Measurements from ENCODE around the gene C1orf94. TPM values are rescaled to one million over a fixed set of nuclear protein-coding genes. Genes with fewer than 3 reads are reported as not detected.

C1orf94 gene
- total RNA-seq (2021; ENCODE audit: unreplicated experiment) (not detected), Bru-seq, nascent RNA (not detected), BruChase-seq, experiment 1, labeled RNA remaining after a 2-hour chase (not detected), BruChase-seq, experiment 2, labeled RNA remaining after a 6-hour chase (not detected)
- not detected for polyA plus RNA-seq (2012; ENCODE audit: insufficient read length)
- long read RNA-seq = 0 reads

- intact Hi-C loops (cut with micrococcal nuclease; ENCODE audit: unreplicated experiment) = no loop called here
- POLR2A ChIA-PET = no interaction called here
- H3K4me1 ChIP-seq (ENCODE audit: control insufficient read depth, insufficient read depth, low read length) = no peaks in the 10 kb centered on the region
- no peak for ATAC-seq
- CTCF ChIA-PET = no interaction called here
- in situ Hi-C loops (cut with HindIII; ENCODE audit: low pct_unique_long_range_greater_than_20kb, low sequenced_read_pairs) = no loop called here
- no peak for DNase-seq (ENCODE audit: low read depth, low spot score)
- no peak for TF ChIP-seq TCF7L2 (IDR thresholded peaks at IDR 0.05; ENCODE audit: low read depth, low read length)
- TF ChIP-seq POLR2AphosphoS5 (IDR thresholded peaks at IDR 0.05; ENCODE audit: low read depth, low read length) = no peak
- TF ChIP-seq CTCF (IDR thresholded peaks at IDR 0.05) = no peak
- TF ChIP-seq SIN3A (IDR thresholded peaks at IDR 0.05; ENCODE audit: borderline replicate concordance, insufficient read depth, low read depth, low read length) = no peak
- TF ChIP-seq REST (IDR thresholded peaks at IDR 0.05; ENCODE audit: insufficient read depth in 1 of 2, low read depth in 2 of 2, low read length in 1 of 2) = no peak
- H3K36me3 ChIP-seq (ENCODE audit: control insufficient read depth, insufficient read depth, low read length) = no peaks in the 10 kb centered on the region
- peaks cover 7% of the 10 kb centered on the region for H3K27me3 ChIP-seq (ENCODE audit: control insufficient read depth, insufficient read depth, low read length)
- no peaks in the 10 kb centered on the region for H3K9me3 ChIP-seq (ENCODE audit: control insufficient read depth, insufficient read depth, low read depth, low read length)
- H3K4me3 ChIP-seq (ENCODE audit: low read depth in 2 of 2, low read length in 2 of 2) = no peak within 1 kb of the TSS
- no peak within 1 kb of the TSS for H3K27ac ChIP-seq (ENCODE audit: low read length)
- no TSS peak for BruUV-seq (replicated peaks)
These were observed at the start of gene C1orf94 for GRCh38 chr1:34176830-34177603. Gene C1orf94, plus strand, starts transcription at chr1:34176907. Its CDS starts 883 bp downstream, at chr1:34177790.

- intact Hi-C loops (cut with micrococcal nuclease; ENCODE audit: unreplicated experiment) = no loop called here
- Histone ChIP-seq H3K9me3 (ENCODE audit: control insufficient read depth, insufficient read depth, low read depth, low read length) (no peaks in the 10 kb centered on the region), H3K4me3 (ENCODE audit: low read depth in 2 of 2, low read length in 2 of 2) (no peak overlapping the region), H3K4me1 (ENCODE audit: control insufficient read depth, insufficient read depth, low read length) (no peaks in the 10 kb centered on the region), H3K27me3 (ENCODE audit: control insufficient read depth, insufficient read depth, low read length) (no peaks in the 10 kb centered on the region; the same call in 1 of the 2 replicates), H3K27ac (ENCODE audit: low read length) (no peak overlapping the region), H3K36me3 (ENCODE audit: control insufficient read depth, insufficient read depth, low read length) (no peaks in the 10 kb centered on the region)
- ChIA-PET POLR2A (no interaction called here), CTCF (no interaction called here)
- DNase-seq (ENCODE audit: low read depth, low spot score) = no peak
- TF ChIP-seq POLR2AphosphoS5 (IDR thresholded peaks at IDR 0.05; ENCODE audit: low read depth, low read length) (no peak), SIN3A (IDR thresholded peaks at IDR 0.05; ENCODE audit: borderline replicate concordance, insufficient read depth, low read depth, low read length) (no peak), TCF7L2 (IDR thresholded peaks at IDR 0.05; ENCODE audit: low read depth, low read length) (no peak), REST (IDR thresholded peaks at IDR 0.05; ENCODE audit: insufficient read depth in 1 of 2, low read depth in 2 of 2, low read length in 1 of 2) (no peak), CTCF (IDR thresholded peaks at IDR 0.05) (no peak)
- in situ Hi-C loops (cut with HindIII; ENCODE audit: low pct_unique_long_range_greater_than_20kb, low sequenced_read_pairs) = no loop called here
- no TSS peak for BruUV-seq (replicated peaks)
- no peak for ATAC-seq
These were observed 49.4 kb upstream of the C1orf94 start for GRCh38 chr1:34127006-34128000.
